Esophagus squamous epithelium (tissue), 5 donors: ENCODE data around the gene RNF17. TPM values are rescaled to one million over a fixed set of nuclear protein-coding genes. Genes with fewer than 3 reads are reported as not detected.

ENCODE experiments used
- DNase-seq: peaks from one replicate; lab custom pipeline; 2025; lab: John Stamatoyannopoulos, UW
- H3K27ac ChIP-seq, 4 donors: fragments of 200-600 bp; sonication (generic); one replicate each; pipeline ENCODE4 v1.5.1; 2016 to 2019; ENCODE audit warnings: mild to moderate bottlenecking in 1 of 4
- H3K27me3 ChIP-seq, 4 donors: fragments of 200-600 bp; sonication (generic); 1 replicate in 3 of 4; 2 replicates in 1 of 4; pipeline versions ENCODE4 v1.5.1 to v1.6.0; 2017 to 2021; ENCODE audit warnings: antibody characterized with exemption in 1 of 4
- H3K36me3 ChIP-seq, 3 donors: fragments of 200-600 bp; sonication (generic); one replicate each; pipeline ENCODE4 v1.5.1; 2016 to 2019
- H3K4me1 ChIP-seq, 3 donors: fragments of 200-600 bp; sonication (generic); one replicate each; pipeline ENCODE4 v1.5.1; 2017 to 2019
- H3K4me3 ChIP-seq, 4 donors: fragments of 200-600 bp; sonication (generic); 1 replicate in 3 of 4; 2 replicates in 1 of 4; pipeline ENCODE4 v1.5.1; 2016 to 2019; ENCODE audit warnings: mild to moderate bottlenecking in 2 of 4, moderate library complexity in 1 of 4
- H3K9me3 ChIP-seq, 3 donors: fragments of 200-600 bp; sonication (generic); one replicate each; pipeline ENCODE4 v1.5.1; 2016 to 2019
- POLR2A ChIP-seq, 4 donors: fragments of 450-650 bp; IDR thresholded peaks; one replicate each; pipeline ENCODE4 v1.6.1; 2017; ENCODE audit warnings: antibody characterized with exemption in 4 of 4, mild to moderate bottlenecking in 4 of 4, moderate library complexity in 3 of 4
- WGBS, 2 donors: methylation state at CpG; one replicate each; pipeline ENCODE4 v1.1.5; 2018; 5-methylcytosine and 5-hydroxymethylcytosine counted together
- intact Hi-C: fragments of 100-400 bp; cut with DNase I; formaldehyde crosslinking; loops from one replicate; pipeline ENCODE4 v1.15.0; 2022
- total RNA-seq, 4 donors: library from RNA; depleted of rRNA; stranded (reverse); fragments of >200 nt; gene quantifications; one replicate each; pipeline ENCODE4 v1.1.0, GENCODE V29; 2016
- TF ChIP-seq, protein P1 (sequence below), 6 experiments: fragments of 450-650 bp in 4 of 6; fragments of 200-600 bp in 2 of 6; sonication (generic) in 2 of 6; IDR thresholded peaks; one replicate each; pipeline ENCODE4 v1.5.1; 2016 to 2019; ENCODE audit warnings: antibody characterized with exemption in 6 of 6, mild to moderate bottlenecking in 4 of 6, moderate library complexity in 4 of 6
- donor health status: DM: yes; HTN: yes; CAD: no.

Gene RNF17
- total RNA-seq, 4 donors from 2014 or later, result 0.38 TPM; not detected in 3

DNA sequence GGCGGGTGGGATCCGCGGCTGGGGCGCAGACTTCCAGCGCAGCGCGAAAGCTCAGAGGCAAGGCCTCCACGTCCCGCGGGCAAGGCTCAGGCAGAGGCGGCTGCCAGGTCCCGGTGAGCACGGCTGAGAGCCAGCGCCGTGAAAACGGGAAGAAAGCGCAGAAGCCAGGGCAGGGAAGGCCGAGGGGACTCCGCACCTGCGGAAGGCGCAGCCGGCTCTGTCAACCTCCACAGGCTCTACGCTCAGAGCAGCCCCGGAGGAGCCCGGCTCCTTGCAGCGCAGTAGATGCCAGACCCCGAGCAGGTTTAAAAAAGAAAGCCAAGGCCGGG is 131.0 kb downstream of the RNF17 start:
- no peak for TF ChIP-seq POLR2A (IDR thresholded peaks at IDR 0.05)
- peaks cover 0 to 67% (median 0%) of the 10 kb centered on the region in 3 donors for H3K36me3 ChIP-seq
- no peak overlapping the region for H3K27ac ChIP-seq
- no peak overlapping the region for H3K4me3 ChIP-seq
- intact Hi-C loops, result no loop called here
- H3K9me3 ChIP-seq, result no peaks in the 10 kb centered on the region
- DNase-seq, result no peak
- no peaks in the 10 kb centered on the region for H3K27me3 ChIP-seq
- 93% methylated on average over 10 of the region's 28 CpGs; no CpG with 5 or more reads in 1 of the 2 donors for WGBS, 2 donors
- H3K4me1 ChIP-seq, result no peaks in the 10 kb centered on the region

DNA sequence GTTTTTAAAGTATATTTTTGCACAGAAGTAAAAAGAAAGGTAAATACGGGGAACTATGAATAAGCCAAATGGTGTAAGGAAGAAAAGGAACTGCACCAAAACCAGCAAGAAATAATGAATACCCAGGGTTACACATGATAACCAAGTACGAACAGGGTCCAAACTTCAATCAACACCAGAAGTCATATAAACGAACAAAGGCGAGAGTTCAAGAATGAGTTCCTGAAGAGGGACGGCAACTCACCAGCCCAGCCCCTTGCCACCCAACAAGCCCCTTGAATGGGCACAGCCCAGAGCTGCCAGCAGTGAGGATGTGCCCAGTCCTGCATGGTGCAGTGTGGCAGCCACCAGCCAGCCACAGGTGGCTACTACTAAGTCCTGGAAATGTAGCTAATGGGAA is 132.1 kb downstream of the RNF17 start:
- no peaks in the 10 kb centered on the region for H3K27me3 ChIP-seq
- H3K36me3 ChIP-seq, result peaks cover 0 to 68% (median 0%) of the 10 kb centered on the region in 3 donors
- H3K4me1 ChIP-seq, result no peaks in the 10 kb centered on the region
- no peak overlapping the region for H3K4me3 ChIP-seq
- H3K27ac ChIP-seq, result no peak overlapping the region
- no peak for TF ChIP-seq POLR2A (IDR thresholded peaks at IDR 0.05)
- TF ChIP-seq, protein P1, sequence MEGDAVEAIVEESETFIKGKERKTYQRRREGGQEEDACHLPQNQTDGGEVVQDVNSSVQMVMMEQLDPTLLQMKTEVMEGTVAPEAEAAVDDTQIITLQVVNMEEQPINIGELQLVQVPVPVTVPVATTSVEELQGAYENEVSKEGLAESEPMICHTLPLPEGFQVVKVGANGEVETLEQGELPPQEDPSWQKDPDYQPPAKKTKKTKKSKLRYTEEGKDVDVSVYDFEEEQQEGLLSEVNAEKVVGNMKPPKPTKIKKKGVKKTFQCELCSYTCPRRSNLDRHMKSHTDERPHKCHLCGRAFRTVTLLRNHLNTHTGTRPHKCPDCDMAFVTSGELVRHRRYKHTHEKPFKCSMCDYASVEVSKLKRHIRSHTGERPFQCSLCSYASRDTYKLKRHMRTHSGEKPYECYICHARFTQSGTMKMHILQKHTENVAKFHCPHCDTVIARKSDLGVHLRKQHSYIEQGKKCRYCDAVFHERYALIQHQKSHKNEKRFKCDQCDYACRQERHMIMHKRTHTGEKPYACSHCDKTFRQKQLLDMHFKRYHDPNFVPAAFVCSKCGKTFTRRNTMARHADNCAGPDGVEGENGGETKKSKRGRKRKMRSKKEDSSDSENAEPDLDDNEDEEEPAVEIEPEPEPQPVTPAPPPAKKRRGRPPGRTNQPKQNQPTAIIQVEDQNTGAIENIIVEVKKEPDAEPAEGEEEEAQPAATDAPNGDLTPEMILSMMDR (IDR thresholded peaks at IDR 0.05), result no peak
- H3K9me3 ChIP-seq, result no peaks in the 10 kb centered on the region
- no peak for DNase-seq
- WGBS, 2 donors, result 82 to 90% methylated on average over 5 of the region's 5 CpGs
- intact Hi-C loops, result no loop called here

DNA sequence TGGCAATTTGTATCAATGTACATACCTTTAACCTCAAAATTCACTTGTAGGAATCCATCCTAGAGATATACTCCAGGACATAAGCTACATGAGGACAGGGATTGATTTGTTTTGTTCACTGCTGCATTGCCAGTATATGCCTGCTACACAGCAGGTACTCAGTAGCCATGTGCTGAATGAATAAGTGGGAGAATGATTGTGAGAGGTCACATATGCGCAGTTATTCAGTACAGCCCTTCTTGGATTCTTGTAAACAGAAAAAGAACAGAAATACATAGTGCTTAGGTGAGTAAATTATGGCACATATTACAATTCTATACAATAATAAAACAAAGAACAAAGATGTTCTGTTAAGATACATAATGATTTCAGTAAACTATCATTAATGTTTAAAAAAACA is 133.3 kb downstream of the RNF17 start:
- no peak for DNase-seq
- WGBS, 2 donors, result 94 to 100% methylated on average over 1 of the region's 1 CpG
- peaks cover 0 to 58% (median 0%) of the 10 kb centered on the region in 3 donors for H3K36me3 ChIP-seq
- H3K4me3 ChIP-seq, result no peak overlapping the region
- intact Hi-C loops, result no loop called here
- H3K9me3 ChIP-seq, result no peaks in the 10 kb centered on the region
- H3K4me1 ChIP-seq, result no peaks in the 10 kb centered on the region
- TF ChIP-seq POLR2A (IDR thresholded peaks at IDR 0.05), result no peak
- TF ChIP-seq, protein P1 (IDR thresholded peaks at IDR 0.05), result no peak
- H3K27me3 ChIP-seq, result no peaks in the 10 kb centered on the region
- no peak overlapping the region for H3K27ac ChIP-seq

DNA sequence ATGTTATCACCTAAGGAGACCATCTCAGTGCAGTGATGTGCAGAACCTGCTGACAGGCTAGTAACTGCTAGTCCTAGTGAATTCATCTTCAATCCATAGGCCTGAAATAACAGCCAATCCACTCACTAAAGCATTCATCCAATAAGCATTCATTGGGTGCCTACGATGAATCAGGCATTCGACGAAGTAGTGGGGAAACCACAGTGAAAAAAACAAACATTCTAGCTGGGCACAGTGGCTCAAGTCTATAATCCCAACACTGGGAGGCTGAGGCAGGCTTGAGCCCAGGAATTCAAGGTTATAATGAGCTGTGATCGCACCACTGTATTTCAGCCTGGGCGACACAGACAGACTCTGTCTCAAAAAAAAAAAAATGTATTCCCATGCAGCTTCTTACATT is 135.6 kb downstream of the RNF17 start:
- no peak for TF ChIP-seq POLR2A (IDR thresholded peaks at IDR 0.05)
- TF ChIP-seq, protein P1 (IDR thresholded peaks at IDR 0.05), result no peak
- intact Hi-C loops, result no loop called here
- no peaks in the 10 kb centered on the region for H3K4me1 ChIP-seq
- no peaks in the 10 kb centered on the region for H3K27me3 ChIP-seq
- no peak for DNase-seq
- no peak overlapping the region for H3K27ac ChIP-seq
- 88 to 100% methylated on average over 3 to 5 of the region's 5 CpGs for WGBS, 2 donors
- no peaks in the 10 kb centered on the region for H3K9me3 ChIP-seq
- no peak overlapping the region for H3K4me3 ChIP-seq
- H3K36me3 ChIP-seq, result peaks cover 0 to 61% (median 0%) of the 10 kb centered on the region in 3 donors

DNA sequence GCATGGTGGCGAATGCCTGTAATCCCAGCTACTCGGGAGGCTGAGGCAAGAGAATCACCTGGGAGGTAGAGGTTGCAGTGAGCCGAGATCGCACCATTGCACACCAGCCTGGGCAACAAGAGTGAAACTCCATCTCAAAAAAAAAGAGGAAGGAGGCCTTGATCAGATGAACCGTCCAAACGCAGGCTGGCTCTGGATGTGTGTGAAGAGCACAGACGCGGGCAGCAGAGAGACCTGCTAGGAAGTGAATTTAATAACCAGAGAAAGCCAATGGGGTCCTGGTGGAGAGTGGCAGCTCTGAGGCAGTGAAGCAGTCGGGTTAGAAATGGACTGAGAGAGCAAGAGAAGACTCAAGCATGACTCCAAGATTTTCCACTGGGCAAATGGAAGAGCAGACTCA is 136.5 kb downstream of the RNF17 start:
- WGBS, 2 donors, result 79 to 90% methylated on average over 9 of the region's 9 CpGs

More for the DNA sequence above, 136.5 kb downstream of the RNF17 start:
- Histone ChIP-seq H3K4me1 (no peaks in the 10 kb centered on the region), H3K9me3 (no peaks in the 10 kb centered on the region), H3K27ac (no peak overlapping the region), H3K27me3 (no peaks in the 10 kb centered on the region), H3K36me3 (peaks cover 0 to 66% (median 0%) of the 10 kb centered on the region in 3 donors), H3K4me3 (no peak overlapping the region)
- DNase-seq, result no peak
- intact Hi-C loops, result no loop called here
- TF ChIP-seq, protein P1 (IDR thresholded peaks at IDR 0.05), result no peak
- TF ChIP-seq POLR2A (IDR thresholded peaks at IDR 0.05), result no peak
